Sigmoid colon (tissue), 4 donors: ENCODE data around the gene CABP4.

Experiments used
- POLR2A ChIP-seq, 2 donors: fragments of 450-650 bp; IDR thresholded peaks; one replicate each; pipeline ENCODE4 v1.6.1; 2016; ENCODE audit warnings: antibody characterized with exemption in 2 of 2, mild to moderate bottlenecking in 2 of 2, moderate library complexity in 2 of 2
- POLR2AphosphoS5 ChIP-seq, 4 donors: sonication (generic); formaldehyde crosslinking; IDR thresholded peaks; one replicate each; pipeline ENCODE4 v1.6.1; 2017; ENCODE audit warnings: antibody characterized with exemption in 4 of 4
- TF ChIP-seq, protein P1 (sequence below), 4 experiments: fragments of 450-650 bp in 3 of 4; fragments of 200-600 bp in 1 of 4; IDR thresholded peaks; one replicate each; pipeline ENCODE4 v1.5.1; 2016 to 2019; ENCODE audit warnings: antibody characterized with exemption in 4 of 4, mild to moderate bottlenecking in 3 of 4, moderate library complexity in 2 of 4

- TF ChIP-seq, protein P1, sequence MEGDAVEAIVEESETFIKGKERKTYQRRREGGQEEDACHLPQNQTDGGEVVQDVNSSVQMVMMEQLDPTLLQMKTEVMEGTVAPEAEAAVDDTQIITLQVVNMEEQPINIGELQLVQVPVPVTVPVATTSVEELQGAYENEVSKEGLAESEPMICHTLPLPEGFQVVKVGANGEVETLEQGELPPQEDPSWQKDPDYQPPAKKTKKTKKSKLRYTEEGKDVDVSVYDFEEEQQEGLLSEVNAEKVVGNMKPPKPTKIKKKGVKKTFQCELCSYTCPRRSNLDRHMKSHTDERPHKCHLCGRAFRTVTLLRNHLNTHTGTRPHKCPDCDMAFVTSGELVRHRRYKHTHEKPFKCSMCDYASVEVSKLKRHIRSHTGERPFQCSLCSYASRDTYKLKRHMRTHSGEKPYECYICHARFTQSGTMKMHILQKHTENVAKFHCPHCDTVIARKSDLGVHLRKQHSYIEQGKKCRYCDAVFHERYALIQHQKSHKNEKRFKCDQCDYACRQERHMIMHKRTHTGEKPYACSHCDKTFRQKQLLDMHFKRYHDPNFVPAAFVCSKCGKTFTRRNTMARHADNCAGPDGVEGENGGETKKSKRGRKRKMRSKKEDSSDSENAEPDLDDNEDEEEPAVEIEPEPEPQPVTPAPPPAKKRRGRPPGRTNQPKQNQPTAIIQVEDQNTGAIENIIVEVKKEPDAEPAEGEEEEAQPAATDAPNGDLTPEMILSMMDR (IDR thresholded peaks at IDR 0.05), result no peak
- no peak for TF ChIP-seq POLR2AphosphoS5 (IDR thresholded peaks at IDR 0.05)
- no peak for TF ChIP-seq POLR2A (IDR thresholded peaks at IDR 0.05)
Observed at GRCh38 chr11:67510023-67510345, 54.8 kb downstream of the CABP4 start.
